ENCODE data around the gene IFITM5. TPM values are rescaled to one million over a fixed set of nuclear protein-coding genes. Genes with fewer than 3 reads are reported as not detected.
A peak's percentile ranks its signal among the peaks of the same experiment; 100 is the strongest.
"Not testable (repeated sequence)": the region's sequence is repeated elsewhere in the genome, so short reads cannot be mapped to it uniquely, and the experiment has no call there.

IFITM5 gene
- total and polyA plus RNA-seq, 10 donors, result not detected

DNA sequence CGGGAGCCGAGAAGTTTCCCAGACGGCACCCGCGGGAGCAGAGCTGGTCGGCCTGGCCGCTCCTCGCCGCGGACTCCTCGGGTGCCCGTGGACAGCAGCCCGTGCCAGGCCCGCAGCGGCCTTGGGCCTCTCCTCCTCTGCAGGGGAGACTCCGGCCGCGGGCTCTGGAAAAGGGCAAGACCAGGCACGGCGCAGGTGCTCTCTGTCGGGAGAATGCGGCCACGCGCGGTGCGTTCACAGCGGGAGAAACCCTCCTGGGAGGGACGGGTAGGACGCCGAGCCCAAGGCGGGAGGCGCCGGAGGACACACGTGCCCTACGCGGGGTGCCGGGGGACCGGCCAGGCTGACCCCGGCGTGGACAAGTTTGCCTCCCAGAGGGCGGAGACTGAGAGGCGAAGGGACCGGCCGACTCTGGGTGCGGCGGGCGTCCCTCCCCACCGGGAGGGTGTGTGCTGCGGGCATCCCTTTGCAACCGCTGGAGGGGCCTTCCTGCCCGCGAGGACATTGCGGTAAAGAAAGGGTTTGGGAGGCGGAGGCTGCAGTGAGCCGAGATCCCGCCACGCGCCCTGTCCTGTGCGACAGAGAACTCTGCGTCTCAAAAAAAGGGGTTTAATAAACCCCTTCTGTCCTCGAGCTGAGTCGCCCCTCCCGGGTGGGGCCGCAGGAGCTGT lies 16.8 kb upstream of the IFITM5 start:
- WGBS, 5 donors, result 28 to 77% (median 48%) methylated on average over 50 to 64 of the region's 64 CpGs
- Histone ChIP-seq H3K9me3 (no peaks in the 10 kb centered on the region), H3K27ac (peak overlapping the region; percentile 84 to 98 (median 96)), H3K36me3 (peaks cover 0 to 22% (median 8%) of the 10 kb centered on the region in 6 donors), H3K27me3 (replicated peaks in 1 of 7) (peaks cover 0 to 5% (median 0%) of the 10 kb centered on the region in 7 donors), H3K4me3 (peak overlapping the region; percentile 64 to 89 (median 68)), H3K4me1 (peaks cover 27 to 81% (median 61%) of the 10 kb centered on the region in 6 donors)
- intact Hi-C loops (cut with DNase I; ENCODE audit: low total_unique reads), result no loop called here
- TF ChIP-seq, protein P1, sequence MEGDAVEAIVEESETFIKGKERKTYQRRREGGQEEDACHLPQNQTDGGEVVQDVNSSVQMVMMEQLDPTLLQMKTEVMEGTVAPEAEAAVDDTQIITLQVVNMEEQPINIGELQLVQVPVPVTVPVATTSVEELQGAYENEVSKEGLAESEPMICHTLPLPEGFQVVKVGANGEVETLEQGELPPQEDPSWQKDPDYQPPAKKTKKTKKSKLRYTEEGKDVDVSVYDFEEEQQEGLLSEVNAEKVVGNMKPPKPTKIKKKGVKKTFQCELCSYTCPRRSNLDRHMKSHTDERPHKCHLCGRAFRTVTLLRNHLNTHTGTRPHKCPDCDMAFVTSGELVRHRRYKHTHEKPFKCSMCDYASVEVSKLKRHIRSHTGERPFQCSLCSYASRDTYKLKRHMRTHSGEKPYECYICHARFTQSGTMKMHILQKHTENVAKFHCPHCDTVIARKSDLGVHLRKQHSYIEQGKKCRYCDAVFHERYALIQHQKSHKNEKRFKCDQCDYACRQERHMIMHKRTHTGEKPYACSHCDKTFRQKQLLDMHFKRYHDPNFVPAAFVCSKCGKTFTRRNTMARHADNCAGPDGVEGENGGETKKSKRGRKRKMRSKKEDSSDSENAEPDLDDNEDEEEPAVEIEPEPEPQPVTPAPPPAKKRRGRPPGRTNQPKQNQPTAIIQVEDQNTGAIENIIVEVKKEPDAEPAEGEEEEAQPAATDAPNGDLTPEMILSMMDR (IDR thresholded peaks at IDR 0.05 in 8 of 11, conservative IDR thresholded peaks at IDR 0.05 in 3 of 11), result no peak
- TF ChIP-seq POLR2AphosphoS5 (IDR thresholded peaks at IDR 0.05), result peak; percentile 68 to 89 (median 71)
- peak; percentile 89 for DNase-seq

DNA sequence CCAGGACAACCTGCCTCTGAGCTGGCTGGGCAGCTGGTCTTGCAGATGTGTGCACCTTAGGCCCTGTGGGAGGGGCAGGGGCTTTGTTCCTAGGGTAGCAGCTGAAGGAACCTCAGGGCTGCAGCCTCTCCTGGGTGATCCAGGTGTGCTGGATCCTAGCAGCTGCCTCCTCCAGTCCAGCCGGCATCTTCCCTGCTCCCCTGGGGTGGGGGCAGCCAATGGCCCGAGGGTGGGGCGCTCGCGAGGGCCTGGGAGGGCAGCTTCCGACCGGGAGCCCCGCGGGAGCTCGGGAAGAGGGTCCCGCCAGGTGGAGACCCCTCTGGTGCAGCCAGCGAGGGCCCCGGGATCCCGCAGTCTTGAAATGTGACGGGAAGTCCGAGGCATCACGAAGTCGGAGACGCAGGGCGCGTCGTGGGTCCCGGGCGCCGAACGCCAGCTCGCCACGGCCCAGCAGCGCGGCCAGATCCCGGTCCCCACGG lies 16.2 kb upstream of the IFITM5 start:
- intact Hi-C loops (cut with DNase I; ENCODE audit: low total_unique reads), result no loop called here
- Histone ChIP-seq H3K27ac (peak overlapping the region; percentile 84 to 98 (median 96)), H3K27me3 (replicated peaks in 1 of 7) (peaks cover 0 to 5% (median 0%) of the 10 kb centered on the region in 7 donors), H3K36me3 (peaks cover 0 to 22% (median 8%) of the 10 kb centered on the region in 6 donors), H3K4me3 (peak overlapping the region; percentile 64 to 89 (median 68)), H3K4me1 (peaks cover 27 to 75% (median 58%) of the 10 kb centered on the region in 6 donors), H3K9me3 (no peaks in the 10 kb centered on the region)
- WGBS, 5 donors, result 49 to 80% (median 72%) methylated on average over 25 to 32 of the region's 32 CpGs
- DNase-seq, result peak; percentile 84
- TF ChIP-seq POLR2A (IDR thresholded peaks at IDR 0.05) (no peak), POLR2AphosphoS5 (IDR thresholded peaks at IDR 0.05) (no peak)
- TF ChIP-seq, protein P1 (IDR thresholded peaks at IDR 0.05 in 8 of 11, conservative IDR thresholded peaks at IDR 0.05 in 3 of 11), result no peak

DNA sequence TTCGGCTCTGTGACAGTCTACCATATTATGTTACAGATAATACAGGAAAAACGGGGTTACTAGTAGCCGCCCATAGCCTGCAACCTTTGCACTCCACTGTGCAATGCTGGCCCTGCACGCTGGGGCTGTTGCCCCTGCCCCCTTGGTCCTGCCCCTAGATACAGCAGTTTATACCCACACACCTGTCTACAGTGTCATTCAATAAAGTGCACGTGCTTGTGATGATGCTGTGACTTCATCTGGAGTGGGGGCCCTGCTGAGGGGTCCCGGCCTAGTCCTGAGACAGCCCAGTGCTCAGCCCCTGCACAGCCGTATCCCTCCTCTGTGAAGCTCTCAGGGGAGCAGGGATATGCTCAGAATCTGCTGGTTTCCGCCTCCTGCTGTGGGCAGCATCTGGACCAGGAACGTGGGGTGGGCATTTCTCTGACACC lies 15.7 kb upstream of the IFITM5 start:
- peaks cover 27 to 70% (median 55%) of the 10 kb centered on the region in 6 donors for H3K4me1 ChIP-seq
- H3K27me3 ChIP-seq (replicated peaks in 1 of 7), result peaks cover 0 to 5% (median 0%) of the 10 kb centered on the region in 7 donors
- H3K4me3 ChIP-seq, result peak overlapping the region; percentile 64 to 89 (median 68)
- peaks cover 0 to 22% (median 8%) of the 10 kb centered on the region in 6 donors for H3K36me3 ChIP-seq
- intact Hi-C loops (cut with DNase I; ENCODE audit: low total_unique reads), result no loop called here
- H3K9me3 ChIP-seq, result no peaks in the 10 kb centered on the region
- peak; percentile 78 for DNase-seq
- 44 to 64% (median 58%) methylated on average over 3 to 9 of the region's 9 CpGs for WGBS, 5 donors
- H3K27ac ChIP-seq, result peak overlapping the region; percentile 84 to 98 (median 96)
- TF ChIP-seq POLR2AphosphoS5 (IDR thresholded peaks at IDR 0.05), result peak in 1 of 3 donors; percentile 51
- no peak for TF ChIP-seq POLR2A (IDR thresholded peaks at IDR 0.05)
- TF ChIP-seq, protein P1 (IDR thresholded peaks at IDR 0.05 in 8 of 11, conservative IDR thresholded peaks at IDR 0.05 in 3 of 11), result no peak

DNA sequence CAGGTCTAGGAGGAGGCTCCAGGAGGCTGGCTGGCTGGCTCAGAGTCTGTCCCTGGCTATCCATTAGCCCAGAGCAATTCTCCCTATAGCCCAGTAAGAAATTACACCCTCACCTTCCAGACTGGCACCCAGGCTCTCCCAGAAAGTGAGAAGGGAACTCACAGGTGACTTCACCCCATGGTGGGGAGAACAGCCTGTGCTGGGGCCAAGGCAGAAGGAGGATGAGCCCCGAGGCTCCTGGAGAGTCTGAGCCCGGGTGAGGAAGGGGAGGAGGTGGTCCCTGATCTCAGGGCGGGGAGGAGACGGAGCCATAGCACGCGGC lies 15.2 kb upstream of the IFITM5 start:
- DNase-seq, result peak; percentile 71
- Histone ChIP-seq H3K27ac (peak overlapping the region; percentile 84 to 98 (median 96)), H3K36me3 (peaks cover 0 to 22% (median 8%) of the 10 kb centered on the region in 6 donors), H3K4me1 (peaks cover 32 to 71% (median 59%) of the 10 kb centered on the region in 6 donors), H3K4me3 (peak overlapping the region; percentile 64 to 89 (median 68))
- intact Hi-C loops (cut with DNase I; ENCODE audit: low total_unique reads); H3K9me3 ChIP-seq; H3K27me3 ChIP-seq (replicated peaks in 1 of 7): not testable (repeated sequence)
- 17 to 45% (median 25%) methylated on average over 6 of the region's 6 CpGs; no CpG with 5 or more reads in 1 of the 5 donors for WGBS, 5 donors

Data from spleen (tissue), 11 donors.